Activated CD8-positive, alpha-beta memory T cell treated with anti-CD3 and anti-CD28 coated beads, Interleukin-2, amount 50 U/mL, for 24 hours (primary cell): ENCODE results near the gene RHOBTB3.

Experiments used
- DNase-seq: peaks from one replicate; pipeline ENCODE4 v3.0.0-alpha.2; 2020; ENCODE audit errors: extremely low read depth

Gene RHOBTB3

DNA sequence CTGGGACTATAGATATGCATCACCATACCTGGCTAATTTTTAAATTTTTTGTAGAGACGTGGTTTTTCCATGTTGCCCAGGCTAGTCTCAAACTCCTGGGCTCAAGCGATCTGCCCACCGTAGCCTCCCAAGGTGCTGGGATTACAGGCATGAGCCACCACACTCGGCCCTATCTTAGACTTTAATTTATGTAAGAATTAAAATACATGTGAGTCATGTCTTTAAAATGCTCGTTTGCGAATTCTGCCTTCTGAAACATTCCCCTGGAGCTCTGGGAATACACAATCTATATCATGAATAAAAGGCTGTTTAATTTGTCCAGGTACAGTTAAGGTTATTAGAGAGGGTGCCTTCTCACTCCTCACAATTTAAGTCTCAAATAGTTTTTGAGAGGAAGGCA is 32.8 kb downstream of the RHOBTB3 start:
- DNase-seq, result no peak

DNA sequence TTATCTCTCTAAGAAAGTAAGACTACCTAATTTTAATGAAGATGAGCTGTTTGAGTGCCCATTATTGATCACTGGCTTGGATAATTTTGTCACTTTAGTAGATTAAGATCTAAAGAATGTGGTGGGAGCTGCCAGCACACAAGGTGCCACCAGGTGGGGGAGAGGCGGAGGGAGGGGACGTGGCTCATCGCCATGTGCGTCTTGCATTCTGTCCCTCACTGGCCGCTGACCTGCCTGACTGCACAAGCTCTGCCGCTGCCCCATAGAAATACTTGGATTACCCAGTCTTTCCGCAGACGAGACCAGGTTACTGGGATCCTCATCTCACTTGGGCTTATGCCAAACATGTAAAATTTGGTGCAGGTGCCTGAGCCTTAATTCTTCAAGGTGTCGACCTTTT is 37.6 kb downstream of the RHOBTB3 start:
- no peak for DNase-seq

DNA sequence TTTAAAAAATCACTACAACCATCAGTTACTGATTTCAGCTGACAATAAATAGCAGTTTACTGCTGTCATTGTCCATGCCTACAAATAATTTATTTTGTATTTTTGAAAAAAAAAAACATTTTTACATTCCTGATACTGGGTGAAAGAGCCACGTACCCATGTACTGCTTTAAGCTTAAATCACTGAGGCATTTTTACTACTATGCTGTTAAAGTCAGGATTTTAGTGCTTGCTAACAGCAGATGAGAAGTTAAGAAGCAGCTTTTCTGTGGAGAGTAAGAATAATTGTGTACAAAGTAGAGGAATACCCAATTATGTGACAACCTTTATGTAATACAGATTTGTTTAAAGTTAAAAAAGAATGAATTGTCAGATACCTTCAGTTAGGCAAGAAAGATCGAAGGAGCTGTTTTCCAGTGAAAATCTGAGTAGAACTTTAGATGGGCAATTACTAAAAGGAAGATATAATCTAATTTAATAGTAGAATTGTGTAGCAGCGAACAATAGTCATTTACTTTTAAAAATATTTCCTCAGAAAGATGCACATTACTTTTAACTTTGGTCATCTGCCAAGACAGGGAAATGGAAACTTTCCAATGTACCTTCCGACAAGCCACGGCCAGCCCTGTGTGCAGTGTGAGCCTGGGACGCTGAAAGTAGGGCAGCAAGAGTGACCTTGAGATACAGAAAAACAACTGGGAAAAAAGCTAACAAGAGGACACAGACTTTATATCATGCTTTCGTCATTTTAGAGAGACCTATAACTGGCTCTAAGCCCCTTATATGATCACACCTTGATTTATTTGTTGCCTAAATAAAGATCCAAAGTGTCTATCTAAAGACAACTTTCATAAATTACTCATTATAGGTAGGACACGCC is 39.9 kb downstream of the RHOBTB3 start:
- no peak for DNase-seq

DNA sequence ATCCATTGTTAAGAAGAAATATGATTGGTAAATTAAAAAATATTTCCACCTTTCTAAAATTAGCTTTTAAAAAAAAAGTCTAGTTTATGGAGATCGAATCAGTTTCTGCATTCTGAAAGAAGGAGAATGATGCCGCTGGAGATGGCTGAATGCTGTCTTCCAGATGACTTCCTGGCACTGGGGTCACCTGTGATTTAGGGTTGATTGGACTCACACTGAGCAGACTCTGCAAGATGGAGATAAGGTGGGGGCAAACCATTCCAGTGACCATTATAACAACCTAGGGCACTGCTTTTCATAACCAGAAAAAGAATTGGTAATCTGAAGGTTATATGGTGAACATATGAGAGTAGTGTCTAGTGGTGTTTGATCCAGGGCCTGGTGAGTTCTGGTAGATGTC is 40.8 kb downstream of the RHOBTB3 start:
- DNase-seq, result no peak

DNA sequence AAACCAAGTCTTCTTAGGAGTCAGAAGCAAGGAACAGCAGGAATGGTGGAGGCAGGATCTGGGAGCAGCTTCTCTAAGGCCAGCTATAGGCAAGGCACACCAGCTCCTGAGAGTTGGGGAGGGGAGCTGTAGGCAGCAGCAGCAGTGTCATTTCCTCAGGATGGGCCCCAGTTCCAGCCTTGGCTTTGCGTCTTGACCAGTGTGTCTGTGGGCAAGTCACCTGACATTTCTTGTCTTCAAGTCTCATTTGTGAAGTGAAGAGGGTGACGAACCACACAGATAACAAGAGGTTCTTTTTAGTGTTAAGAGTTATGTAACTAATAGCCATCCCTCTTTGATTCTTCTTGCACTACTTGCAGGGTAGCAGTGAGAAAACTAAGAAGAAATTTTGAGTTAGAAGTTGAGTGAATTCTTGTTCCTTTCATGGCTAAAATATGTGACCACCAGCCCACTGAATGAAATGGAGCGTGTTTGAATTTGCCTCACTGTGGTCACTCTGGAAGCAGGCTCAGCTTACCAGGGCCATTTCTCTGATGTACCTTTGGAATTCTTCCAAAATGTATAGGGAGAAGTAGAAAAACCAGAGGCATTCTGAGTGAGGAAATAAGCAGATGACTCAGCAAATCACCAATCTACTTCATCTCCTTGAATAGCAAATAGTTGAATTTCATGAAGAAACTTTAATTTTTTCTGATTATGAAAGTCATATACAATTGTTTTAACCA is 42.4 kb downstream of the RHOBTB3 start:
- no peak for DNase-seq

DNA sequence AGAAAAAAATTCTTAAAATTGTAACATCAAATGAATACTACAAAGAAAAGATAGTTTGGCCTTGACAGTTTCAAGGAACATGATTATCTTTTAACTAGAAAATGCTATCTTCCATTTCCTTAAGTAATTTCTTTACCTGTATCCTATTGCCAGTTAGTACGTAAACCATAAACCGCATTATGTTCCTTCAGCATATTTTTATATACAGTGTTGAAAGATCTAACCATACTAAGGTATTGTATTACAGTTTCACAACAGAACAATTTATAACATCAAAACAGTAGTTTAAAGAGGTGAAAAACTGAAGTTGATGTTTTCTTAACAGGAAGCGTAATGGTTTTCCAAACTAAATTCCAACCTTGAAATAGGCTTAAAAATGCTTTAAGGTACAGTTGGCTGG is 46.3 kb downstream of the RHOBTB3 start:
- DNase-seq, result no peak

DNA sequence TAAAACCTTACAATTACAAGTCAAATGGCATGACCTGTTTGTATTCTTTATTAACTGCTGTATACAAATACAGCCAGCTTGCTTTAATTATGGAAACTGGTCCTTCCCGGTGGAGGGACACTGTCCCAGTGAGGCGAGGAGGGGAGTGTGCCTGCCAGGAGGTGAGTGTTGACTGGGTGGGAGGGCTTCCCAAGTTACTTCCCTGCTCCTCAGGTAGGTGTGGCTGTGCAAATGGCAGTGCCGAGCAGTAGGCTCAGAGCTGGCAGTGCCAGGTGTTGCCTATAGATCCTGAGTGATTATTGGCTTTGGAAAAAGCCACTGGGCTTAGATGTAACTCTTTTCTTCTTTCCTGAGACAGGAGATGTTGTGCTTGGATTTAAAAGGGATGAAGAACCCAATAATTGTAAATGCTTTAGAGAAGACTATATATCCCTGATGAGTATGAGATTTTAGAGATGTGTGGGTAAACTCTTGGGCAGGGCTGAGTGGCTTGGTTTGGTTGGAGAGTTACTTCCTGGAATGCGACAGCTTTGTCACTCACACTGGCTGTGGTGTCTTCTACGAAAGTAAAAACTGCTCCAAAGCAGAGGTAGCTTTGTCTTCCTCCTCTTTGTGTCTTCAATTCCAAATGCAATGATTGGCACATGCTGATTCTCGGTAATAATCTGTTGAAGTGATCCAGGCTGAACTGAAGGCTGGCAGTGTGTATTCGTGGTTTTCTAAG is 47.7 kb downstream of the RHOBTB3 start:
- DNase-seq, result no peak

DNA sequence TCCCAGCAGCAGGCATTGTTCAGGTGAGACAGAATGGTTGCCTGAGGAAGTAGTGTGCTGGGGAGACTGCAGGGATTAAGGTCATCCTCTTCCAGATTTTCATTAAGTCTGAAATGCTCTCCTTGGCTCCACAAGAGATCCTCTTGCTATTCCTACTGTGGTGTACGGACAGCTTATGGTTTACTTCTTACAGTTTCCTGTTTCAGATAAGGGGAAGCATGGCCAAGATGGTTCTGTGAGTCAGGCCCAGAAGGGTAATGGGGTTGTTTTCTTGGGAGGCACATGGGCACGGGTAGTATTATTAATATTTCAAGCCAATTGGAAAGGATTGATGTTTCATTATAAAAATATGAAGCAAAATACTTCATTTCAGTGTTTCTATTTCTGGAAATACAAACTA is 48.5 kb downstream of the RHOBTB3 start:
- no peak for DNase-seq

DNA sequence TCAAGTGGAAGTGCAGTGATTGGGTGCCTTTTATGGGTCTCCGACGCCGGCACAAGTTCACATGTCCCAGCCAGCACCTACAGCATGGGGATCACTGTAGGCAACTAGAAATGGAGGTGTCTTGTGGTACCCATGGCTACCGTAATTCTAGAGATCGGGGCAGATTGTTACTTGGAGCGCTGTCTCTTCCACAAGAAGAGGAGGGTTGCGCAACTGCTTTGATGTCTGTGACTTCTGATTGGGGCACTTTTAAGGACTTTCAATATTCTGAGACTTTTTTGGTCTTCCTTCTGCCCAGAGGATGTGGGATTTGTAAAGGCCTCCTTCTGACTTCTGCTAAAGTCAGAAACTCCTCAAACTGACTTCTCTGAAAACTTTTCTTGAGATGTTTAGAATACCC is 49.5 kb downstream of the RHOBTB3 start:
- no peak for DNase-seq

DNA sequence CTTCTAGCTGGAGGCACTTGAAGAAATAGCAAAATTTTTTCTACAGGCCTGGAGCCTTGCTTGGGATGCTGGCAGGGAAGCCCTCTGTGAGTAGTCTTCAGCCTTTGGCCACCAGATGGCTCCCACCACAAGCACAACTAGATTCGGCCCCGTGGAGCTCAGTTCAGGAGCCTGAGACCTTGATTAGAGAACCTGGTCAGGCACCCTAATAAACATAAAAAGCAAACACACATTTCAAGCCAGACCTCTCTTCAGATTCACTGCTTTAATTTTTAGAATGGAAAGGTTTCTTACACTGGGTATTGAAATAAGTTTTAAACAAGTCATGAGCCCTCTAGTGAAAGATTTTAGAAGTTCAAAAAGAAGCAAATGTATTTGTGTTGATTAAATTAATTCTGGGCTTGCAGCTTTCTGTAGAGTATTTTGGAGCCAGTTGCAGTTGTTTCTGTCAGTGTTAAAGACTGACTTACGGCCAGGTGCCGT is 50.0 kb downstream of the RHOBTB3 start:
- DNase-seq, result peak; percentile 49

DNA sequence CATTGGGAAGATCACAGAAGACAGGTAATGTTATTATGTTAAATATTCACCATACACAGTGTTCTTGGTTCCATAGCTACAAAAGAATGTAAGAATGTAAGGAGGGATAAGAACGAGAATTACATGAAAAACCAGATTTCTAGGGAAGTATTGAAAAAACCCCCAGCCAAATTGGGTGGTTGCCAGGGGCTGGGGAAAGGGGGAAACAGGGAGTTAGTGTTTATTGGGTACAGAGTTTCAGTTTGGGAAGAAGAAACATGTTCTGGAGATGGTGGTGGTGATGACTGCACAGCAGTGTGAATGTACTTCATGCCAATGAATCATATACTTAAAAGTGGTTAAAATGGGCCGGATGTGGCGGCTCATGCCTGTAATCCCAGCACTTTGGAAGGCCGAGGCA is 51.0 kb downstream of the RHOBTB3 start:
- no peak for DNase-seq

DNA sequence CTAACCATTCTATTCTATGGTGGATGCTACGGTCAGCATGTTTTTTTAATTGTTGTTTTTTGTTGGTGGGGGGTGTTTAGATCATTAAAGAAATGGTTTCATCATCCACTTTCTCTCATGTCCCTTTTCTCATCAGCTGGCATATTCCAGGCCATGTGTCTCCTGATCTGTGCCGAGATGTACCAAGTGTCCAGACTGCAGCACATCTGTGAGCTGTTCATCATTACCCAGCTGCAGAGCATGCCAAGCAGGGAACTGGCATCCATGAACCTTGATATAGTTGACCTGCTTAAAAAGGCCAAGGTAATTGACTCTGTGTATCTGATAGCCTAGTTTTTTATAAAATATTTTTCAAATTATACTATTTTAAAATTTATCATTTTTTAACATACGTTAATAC is 52.5 kb downstream of the RHOBTB3 start:
- no peak for DNase-seq

DNA sequence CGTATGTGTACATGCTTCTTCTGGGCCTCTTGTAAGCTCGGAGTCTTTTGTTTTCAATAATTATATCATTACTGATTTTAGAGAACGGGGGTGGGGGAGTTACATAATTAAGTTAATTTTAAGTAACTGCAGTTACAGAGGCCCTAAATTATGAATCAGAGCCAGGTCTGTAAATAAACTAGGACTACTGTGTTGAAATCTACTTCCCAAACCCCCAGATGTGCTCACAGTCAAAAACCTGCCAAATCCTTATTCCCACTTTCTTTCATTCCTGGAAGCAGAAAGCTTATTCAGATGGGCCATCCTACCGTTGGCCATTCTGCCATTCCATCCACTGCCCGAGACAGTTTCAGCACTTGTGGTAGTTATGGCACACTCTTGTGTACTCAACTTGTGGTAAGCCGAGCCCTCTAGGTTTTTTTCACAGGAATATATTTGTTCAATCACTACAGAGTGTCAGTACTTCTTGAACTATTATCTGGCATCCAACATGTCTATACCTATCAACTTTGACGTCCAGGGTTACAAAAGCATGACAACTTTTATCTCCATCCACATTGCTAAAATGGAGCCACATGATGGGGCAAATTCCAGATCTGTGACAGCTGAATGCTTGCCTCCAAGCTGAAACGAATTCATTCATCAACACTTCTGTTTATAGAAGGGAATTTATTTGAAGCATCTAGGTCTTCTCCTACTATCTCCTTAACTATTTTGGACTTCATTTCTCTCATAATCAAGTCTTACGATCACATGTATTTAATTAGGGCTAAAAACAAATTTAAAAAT is 53.6 kb downstream of the RHOBTB3 start:
- DNase-seq, result no peak

DNA sequence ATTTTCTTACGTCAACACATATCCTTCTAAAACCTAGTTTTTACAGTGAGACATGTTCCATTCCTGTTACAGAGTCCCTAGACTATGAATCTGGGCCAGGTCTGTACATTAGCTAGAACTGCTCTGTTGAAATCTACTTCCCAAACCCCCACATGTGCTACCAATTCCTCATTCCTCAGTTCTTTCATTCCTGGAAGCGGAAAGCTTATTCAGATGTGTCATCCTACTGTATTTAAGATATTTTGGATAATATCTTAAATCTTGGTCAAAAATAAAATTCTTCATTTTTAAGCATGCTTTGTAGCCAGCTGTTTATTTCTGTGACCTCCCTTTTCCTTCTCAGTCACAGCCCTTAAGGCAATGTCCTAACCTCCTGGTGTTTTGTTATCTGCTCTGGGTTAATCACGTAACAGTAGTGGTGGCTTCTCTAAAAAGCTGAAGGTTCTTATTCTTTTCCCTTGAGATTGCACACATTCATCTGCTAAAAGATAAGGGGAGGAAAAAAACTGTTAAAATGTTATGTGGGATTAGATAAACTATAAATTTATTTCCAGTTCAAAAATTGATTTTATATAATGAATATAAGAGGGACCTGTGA is 55.8 kb downstream of the RHOBTB3 start:
- no peak for DNase-seq

DNA sequence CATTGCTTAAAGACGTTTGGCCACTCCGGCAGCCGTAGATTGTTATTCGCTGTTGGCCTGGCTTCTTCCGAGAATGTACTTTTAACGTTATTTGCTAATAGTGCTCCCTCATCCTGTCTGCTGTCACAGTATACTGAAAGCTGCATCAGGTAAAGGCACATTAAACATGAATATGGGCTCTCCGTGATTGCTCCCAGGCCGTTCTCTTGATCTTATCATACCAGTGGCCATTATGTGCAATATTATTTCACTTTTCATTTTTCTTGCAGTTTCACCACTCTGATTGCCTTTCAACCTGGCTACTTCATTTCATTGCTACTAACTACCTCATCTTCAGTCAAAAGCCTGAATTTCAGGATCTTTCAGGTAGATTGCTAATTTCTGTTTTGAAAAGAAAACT is 57.4 kb downstream of the RHOBTB3 start:
- no peak for DNase-seq

DNA sequence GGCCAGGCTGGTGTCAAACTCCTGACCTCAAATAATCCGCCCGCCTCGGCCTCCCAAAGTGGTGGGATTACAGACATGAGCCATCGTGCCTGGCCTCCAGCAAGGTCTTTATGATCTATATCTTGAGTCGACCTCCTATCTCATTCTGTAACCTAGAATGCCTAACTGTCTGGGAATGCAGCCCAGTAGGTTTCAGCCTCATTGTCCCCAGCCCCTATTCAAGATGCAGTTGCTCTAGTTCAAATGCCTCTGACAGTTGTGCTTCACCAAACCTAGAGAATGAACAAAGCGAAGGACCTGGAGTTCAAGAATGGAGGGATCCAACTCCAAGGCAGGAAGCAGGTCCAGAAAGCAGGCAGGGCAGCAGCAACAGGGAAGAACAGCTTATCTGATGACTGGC is 60.6 kb downstream of the RHOBTB3 start:
- DNase-seq, result no peak

DNA sequence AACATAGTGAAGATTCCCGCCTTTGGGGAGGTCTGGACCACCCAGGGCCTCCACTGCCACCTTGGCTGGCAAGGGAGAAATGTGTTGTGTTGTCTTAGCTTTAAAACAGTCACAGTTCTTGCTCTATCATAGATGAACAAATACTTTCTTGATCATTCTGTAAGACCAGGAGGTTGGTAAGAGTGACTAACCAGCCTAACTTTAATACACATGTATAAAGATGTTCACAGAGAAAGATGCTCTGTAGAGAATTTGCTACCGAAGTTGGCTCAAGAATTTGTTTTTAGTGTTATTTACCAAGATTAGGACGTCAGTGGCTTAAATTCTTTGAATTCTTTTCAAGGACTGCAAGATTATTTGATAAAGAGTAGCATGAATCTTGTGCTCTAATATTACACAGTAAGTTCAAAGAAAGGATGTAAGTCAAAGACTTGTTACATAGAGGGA is 63.0 kb downstream of the RHOBTB3 start:
- no peak for DNase-seq

DNA sequence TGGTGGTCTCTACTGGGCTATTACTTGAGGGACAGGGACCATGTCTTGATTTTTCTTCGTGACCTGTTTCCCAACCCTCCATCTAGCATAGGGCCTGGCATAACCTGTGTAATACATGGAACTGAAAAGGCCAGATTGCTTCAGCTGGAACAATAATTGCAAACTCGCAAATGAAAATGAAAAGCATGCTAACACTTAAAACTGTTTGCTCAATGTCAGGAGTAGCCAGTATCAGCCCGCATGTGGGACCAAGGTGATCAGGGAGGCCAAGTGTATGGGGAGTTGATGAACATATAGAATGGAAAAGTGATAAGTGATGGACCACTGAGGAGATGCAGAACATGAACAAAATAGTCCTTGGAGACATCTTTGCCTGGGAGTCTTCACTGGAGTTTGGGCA is 66.2 kb downstream of the RHOBTB3 start:
- DNase-seq, result no peak

DNA sequence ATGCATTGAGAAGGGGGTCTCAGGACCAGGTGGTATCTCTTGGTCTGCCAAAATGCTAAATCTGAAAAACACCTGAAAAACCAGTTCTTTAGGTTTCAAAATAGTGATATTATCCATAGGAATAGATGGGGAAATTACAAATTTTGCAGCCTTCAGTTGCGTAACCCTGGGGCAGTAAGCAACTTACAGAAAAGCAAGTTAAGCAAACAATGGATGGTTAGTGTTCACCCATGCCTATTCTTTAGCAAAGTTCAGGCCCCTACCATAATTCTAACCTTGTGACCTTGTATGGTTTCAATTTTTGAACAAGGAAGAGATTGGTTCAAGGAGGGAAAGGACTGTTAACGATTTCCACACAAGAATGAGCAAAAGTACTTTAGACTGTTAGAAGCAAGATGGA is 66.9 kb downstream of the RHOBTB3 start:
- DNase-seq, result no peak

DNA sequence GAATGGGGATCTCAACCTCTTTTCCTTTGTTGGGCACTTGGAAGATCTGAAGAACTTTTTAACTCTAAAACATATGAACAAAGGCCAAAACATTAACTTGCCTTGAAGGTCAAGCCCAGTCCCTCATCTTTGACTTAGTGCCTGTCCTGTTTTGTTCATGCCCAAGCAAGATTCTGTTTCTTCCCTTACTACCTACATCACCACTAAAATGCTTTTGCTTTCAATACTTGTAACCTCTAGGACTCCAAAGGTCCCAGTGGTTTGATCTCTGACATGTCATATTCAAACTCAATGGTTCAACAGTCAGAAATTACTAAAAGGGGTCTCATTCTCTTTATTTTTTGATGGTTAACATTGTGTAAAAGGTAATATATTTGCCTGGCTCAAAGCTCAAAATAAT is 67.4 kb downstream of the RHOBTB3 start:
- DNase-seq, result no peak

DNA sequence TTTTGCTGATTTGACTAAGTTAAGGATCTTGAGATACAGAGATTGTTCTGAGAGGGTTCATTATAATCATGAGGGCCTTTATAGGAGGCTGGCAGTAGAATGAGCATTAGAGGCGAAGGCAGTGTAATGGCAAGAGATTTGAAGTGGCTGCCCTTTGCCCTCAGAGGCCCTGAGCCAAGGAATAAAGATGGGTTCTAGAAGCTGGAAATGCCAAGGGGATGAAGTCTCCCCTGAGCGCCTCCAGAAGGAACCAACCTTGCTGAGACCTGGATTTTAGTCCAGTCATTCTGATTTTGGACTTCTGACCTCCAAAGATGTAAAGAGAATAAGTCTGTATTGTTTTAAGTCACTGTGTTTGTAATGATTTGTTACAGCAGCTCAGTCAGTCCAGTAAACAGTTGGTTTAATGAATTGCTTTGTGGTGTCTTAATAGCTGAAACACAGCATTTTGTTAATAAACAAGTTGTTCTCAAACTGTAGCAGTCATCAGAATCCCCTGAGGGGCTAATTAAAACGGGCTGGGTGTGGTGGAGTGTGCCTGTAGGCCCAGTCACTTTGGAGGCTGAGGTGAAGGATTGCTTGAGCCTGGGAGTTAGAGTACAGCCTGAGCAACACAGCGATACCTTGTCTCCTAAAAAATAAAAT is 68.2 kb downstream of the RHOBTB3 start:
- no peak for DNase-seq
